Upper lobe of right lung (tissue), 1 donor: Measurements from ENCODE around the gene SLC6A16. TPM values are rescaled to one million over a fixed set of nuclear protein-coding genes. Genes with fewer than 3 reads are reported as not detected.

Source experiments
- ATAC-seq: fragments of 200-7000 bp; cut with Tn5 transposase; one replicate; pipeline ENCODE4 v1.9.1; 2020; ENCODE audit warnings: mild to moderate bottlenecking, moderate library complexity
- DNase-seq: peaks from one replicate; pipeline ENCODE4 v3.0.0-alpha.2; 2020
- H3K27ac ChIP-seq: fragments of 200-600 bp; one replicate; pipeline ENCODE4 v1.8.0; 2022
- H3K27me3 ChIP-seq: fragments of 200-600 bp; one replicate; pipeline ENCODE4 v1.8.0; 2022; ENCODE audit warnings: mild to moderate bottlenecking
- H3K36me3 ChIP-seq: fragments of 200-600 bp; one replicate; pipeline ENCODE4 v1.8.0; 2022
- H3K4me1 ChIP-seq: fragments of 200-600 bp; one replicate; pipeline ENCODE4 v1.8.0; 2022
- H3K4me3 ChIP-seq: fragments of 200-600 bp; one replicate; pipeline ENCODE4 v1.8.0; 2022; ENCODE audit warnings: mild to moderate bottlenecking
- H3K9me3 ChIP-seq: fragments of 200-600 bp; one replicate; pipeline ENCODE4 v1.8.0; 2022
- intact Hi-C: fragments of 100-400 bp; cut with DNase I; formaldehyde crosslinking; loops from one replicate; pipeline ENCODE4 v1.11.0; 2022
- total RNA-seq: library from RNA; stranded (reverse); fragmentation: NEBNext Ultra II Directional; extraction: Animal tissue kit (Norgen Biotek cat#: 25700); gene quantifications from one replicate; pipeline ENCODE4 v1.2.1, GENCODE V29; 2021
- TF ChIP-seq, protein P1 (sequence below): fragments of 200-600 bp; IDR thresholded peaks from one replicate; pipeline ENCODE4 v1.8.0; 2022; ENCODE audit warnings: antibody characterized with exemption
- donor health status: DM: no; HTN: yes; CAD: no; lungs with severe emphysema.

Gene SLC6A16
- total RNA-seq, 1 donor from 2014 or later = 4.5 TPM

DNA sequence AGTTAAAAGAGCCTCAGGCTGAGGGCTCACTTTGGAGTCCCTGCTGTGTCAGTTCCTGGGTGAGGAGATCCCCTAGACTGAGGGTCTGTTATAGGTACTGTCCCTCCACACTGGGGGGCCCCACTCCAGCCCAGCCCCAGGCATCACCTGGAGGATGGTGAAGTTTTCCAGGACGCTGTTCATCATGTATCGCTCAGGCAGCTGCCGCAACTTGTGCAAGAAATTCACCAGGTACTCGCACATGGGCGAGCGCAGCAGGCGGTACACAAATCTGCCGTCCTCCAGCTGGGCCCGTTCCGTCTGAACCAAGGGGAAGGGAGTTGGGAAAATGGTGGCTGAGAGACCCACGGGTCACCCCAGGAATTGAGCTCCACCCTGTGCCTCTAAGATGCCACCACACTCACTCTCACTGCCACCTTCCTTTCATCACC lies 17.3 kb upstream of the SLC6A16 start:
- TF ChIP-seq, protein P1, sequence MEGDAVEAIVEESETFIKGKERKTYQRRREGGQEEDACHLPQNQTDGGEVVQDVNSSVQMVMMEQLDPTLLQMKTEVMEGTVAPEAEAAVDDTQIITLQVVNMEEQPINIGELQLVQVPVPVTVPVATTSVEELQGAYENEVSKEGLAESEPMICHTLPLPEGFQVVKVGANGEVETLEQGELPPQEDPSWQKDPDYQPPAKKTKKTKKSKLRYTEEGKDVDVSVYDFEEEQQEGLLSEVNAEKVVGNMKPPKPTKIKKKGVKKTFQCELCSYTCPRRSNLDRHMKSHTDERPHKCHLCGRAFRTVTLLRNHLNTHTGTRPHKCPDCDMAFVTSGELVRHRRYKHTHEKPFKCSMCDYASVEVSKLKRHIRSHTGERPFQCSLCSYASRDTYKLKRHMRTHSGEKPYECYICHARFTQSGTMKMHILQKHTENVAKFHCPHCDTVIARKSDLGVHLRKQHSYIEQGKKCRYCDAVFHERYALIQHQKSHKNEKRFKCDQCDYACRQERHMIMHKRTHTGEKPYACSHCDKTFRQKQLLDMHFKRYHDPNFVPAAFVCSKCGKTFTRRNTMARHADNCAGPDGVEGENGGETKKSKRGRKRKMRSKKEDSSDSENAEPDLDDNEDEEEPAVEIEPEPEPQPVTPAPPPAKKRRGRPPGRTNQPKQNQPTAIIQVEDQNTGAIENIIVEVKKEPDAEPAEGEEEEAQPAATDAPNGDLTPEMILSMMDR = no peak
- Histone ChIP-seq H3K4me3 (no peak overlapping the region), H3K9me3 (no peaks in the 10 kb centered on the region), H3K27me3 (no peaks in the 10 kb centered on the region), H3K4me1 (no peaks in the 10 kb centered on the region), H3K27ac (no peak overlapping the region), H3K36me3 (peaks cover 55% of the 10 kb centered on the region)
- intact Hi-C loops = no loop called here
- ATAC-seq (no peak), DNase-seq (peak; percentile 51)

DNA sequence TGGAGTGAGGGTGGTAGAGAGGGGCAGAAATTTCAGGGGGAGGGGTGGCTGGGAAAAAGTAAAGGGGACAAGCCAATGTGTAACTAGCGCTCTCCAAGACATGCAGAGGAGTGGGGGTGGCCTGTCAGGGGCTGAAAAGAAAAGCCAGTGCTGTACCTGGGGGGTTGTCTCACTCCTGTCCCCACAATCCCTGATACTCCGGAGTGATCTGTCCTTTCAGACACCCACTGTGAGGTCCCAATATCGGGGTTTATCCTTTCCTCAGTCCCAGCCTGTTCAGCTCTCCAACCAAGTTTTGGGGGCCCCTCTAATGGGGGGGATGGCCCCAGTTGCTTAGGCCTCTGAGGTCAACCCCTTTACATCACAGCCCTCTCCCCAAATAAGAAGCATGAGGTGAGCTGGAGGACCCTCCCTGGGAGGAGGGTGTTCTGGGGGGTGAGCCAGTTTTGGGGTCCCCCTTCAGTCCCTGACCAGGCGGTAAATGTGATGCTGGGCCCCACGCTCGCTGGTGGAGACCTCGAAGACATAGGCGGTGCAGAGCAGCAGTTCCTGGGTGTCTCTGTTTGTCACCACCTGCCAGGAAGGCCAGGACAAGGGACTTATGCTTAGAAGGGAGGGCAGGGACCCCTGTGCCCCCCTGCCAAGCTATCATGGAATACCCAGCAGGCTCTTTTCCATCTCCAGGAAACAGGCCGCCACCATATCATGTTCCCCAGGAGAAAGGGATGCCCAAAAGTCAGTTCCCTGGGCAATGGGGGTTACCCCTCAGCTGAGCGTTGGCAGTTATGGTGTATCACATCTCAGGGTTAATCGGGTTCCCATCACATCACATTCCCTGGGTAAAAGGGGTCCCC lies 16.1 kb upstream of the SLC6A16 start:
- Histone ChIP-seq H3K36me3 (peaks cover 46% of the 10 kb centered on the region), H3K27ac (peak overlapping the region; percentile 84), H3K9me3 (no peaks in the 10 kb centered on the region), H3K4me3 (peak overlapping the region; percentile 54), H3K4me1 (no peaks in the 10 kb centered on the region), H3K27me3 (no peaks in the 10 kb centered on the region)
- intact Hi-C loops = no loop called here
- ATAC-seq = no peak
- DNase-seq = peak; percentile 41
- TF ChIP-seq, protein P1 = no peak

DNA sequence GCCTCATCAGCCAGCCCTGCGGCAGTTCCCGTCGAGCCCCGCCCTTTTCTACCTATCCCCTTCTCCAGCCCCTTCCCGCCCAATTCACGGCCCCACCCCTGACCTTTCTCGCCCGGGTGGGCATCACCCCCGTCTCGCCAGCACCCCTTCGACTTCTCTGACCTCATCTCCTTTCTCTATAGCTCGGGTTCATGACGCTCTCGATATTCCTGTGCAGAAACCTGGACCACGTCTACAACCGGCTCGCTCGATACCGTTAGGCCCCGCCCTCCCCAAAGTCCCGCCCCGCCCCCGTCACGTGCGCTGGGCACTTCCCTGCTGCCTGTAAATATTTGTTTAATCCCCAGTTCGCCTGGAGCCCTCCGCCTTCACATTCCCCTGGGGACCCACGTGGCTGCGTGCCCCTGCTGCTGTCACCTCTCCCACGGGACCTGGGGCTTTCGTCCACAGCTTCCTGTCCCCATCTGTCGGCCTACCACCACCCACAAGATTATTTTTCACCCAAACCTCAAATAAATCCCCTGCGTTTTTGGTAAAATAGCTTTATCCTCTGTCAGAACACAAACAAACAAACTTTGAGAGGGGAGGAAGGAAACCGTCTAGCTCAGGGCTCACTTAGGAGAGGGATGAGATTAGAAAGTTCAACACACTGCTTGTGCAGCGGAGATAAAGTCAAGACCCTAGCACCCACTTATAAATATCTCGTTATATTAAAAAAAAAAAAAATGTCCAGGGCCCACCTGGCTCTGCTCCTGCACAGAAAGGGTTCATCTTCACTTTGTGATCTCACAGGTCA lies 15.3 kb upstream of the SLC6A16 start:
- H3K9me3 ChIP-seq = no peaks in the 10 kb centered on the region
- H3K27me3 ChIP-seq = no peaks in the 10 kb centered on the region
- peak overlapping the region; percentile 84 for H3K27ac ChIP-seq
- peak; percentile 56 for ATAC-seq
- TF ChIP-seq, protein P1 = no peak
- intact Hi-C loops = no loop called here
- no peaks in the 10 kb centered on the region for H3K4me1 ChIP-seq
- peak overlapping the region; percentile 54 for H3K4me3 ChIP-seq
- DNase-seq = peak; percentile 85
- H3K36me3 ChIP-seq = peaks cover 38% of the 10 kb centered on the region

DNA sequence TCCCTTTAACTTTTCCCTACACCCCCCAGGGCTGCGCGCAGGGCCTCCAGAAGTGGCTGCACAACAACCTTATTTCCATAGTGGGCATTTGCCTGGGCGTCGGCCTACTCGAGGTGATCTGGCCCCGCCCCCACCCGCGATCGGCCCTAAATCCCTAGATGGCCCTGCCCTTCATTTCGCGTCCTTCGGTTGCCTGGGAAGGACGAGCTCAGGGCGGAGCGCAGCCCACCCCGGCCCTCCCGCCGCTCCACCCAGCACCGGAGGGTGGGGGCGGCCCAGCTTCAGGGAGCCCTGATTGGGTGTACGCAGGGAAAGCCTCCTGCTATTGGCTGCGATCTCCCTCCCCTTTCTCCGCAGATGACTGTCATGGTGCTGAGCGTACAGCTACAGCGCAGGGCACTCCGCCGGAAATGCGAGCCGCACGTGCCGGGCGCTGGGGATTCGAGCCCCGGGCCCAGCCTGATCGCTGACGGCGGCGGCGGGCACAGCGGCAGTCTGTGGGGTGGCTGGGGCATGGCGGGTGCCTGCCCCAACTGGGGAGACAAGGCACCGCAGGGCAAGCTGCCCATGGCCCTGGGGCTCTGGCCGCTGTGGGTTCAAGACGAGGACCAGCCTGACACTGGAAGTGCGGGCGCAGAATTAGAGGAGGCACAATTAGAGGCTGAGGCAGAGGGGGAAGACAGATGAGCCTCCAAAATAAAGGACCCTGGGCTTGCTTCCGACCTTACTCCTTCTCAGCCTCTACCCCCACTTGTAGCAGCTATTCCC lies 14.5 kb upstream of the SLC6A16 start:
- Histone ChIP-seq H3K4me1 (peaks cover 5% of the 10 kb centered on the region), H3K9me3 (no peaks in the 10 kb centered on the region), H3K27ac (peak overlapping the region; percentile 84), H3K27me3 (no peaks in the 10 kb centered on the region), H3K36me3 (peaks cover 31% of the 10 kb centered on the region), H3K4me3 (peak overlapping the region; percentile 54)
- DNase-seq (peak; percentile 92), ATAC-seq (peak; percentile 89)
- TF ChIP-seq, protein P1 = no peak
- intact Hi-C loops = no loop called here

DNA sequence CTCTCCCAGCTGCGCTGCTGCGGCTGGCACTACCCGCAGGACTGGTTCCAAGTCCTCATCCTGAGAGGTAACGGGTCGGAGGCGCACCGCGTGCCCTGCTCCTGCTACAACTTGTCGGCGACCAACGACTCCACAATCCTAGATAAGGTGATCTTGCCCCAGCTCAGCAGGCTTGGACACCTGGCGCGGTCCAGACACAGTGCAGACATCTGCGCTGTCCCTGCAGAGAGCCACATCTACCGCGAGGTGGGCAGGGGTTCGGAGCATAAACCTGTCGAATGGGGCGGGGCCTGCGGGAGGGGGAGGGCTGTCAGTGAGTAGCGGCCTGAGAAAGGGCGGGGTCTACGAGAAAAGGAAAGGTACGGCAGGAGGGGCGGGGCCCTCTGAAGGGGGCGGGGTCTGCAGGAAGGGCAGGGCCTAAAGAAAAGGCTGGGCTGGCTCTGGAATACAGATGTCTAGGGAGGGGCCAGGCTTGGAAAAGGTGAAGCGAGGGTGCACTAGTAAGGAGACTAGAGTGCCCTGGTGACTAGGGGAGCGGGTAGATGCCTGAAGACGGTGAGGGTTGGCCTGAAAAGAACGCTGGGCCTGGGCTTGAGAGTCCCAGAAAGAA lies 13.8 kb upstream of the SLC6A16 start:
- Histone ChIP-seq H3K36me3 (peaks cover 25% of the 10 kb centered on the region), H3K9me3 (no peaks in the 10 kb centered on the region), H3K4me1 (peaks cover 11% of the 10 kb centered on the region), H3K27me3 (no peaks in the 10 kb centered on the region), H3K4me3 (peak overlapping the region; percentile 54), H3K27ac (peak overlapping the region; percentile 47)
- TF ChIP-seq, protein P1 = no peak
- peak; percentile 95 for DNase-seq
- intact Hi-C loops = no loop called here
- ATAC-seq = peak; percentile 82
